Activated CD8-positive, alpha-beta memory T cell treated with anti-CD3 and anti-CD28 coated beads for 1 hour (primary cell): ENCODE data around the gene COL26A1.

Experiments used
- DNase-seq, 2 donors: peaks; one replicate each; pipeline ENCODE4 v3.0.0-alpha.2; 2020; ENCODE audit warnings: low read depth in 1 of 2; ENCODE audit errors: extremely low read depth in 1 of 2

COL26A1 gene

GRCh38 chr7:101563198-101563901 lies 200.7 kb downstream of the COL26A1 start:
- DNase-seq, result no peak

GRCh38 chr7:101563943-101564777 lies 201.5 kb downstream of the COL26A1 start:
- no peak for DNase-seq

- no peak for DNase-seq
Measured at GRCh38 chr7:101564778-101565211, 202.1 kb downstream of the COL26A1 start.

GRCh38 chr7:101565601-101566209 lies 203.0 kb downstream of the COL26A1 start:
- DNase-seq, result no peak

DNA sequence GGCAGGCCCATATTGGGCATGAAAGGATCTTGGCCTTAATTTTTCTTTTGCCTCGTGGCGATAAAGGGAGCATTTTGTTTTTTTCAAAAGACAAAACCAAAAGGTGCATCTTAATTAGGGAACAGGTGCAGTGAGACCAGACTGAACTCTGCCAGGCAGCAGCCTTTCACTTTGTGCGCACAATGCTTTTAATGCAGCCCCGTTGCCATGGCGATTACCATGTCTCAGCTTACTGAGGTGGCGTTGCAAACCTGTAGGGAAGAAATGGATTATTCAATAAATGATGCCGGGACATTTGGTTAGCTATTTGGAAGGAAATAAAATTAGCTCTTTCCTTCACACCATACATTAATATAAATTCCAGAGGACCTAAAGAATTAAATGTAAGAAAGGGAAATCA lies 204.6 kb downstream of the COL26A1 start:
- DNase-seq, result no peak

DNA sequence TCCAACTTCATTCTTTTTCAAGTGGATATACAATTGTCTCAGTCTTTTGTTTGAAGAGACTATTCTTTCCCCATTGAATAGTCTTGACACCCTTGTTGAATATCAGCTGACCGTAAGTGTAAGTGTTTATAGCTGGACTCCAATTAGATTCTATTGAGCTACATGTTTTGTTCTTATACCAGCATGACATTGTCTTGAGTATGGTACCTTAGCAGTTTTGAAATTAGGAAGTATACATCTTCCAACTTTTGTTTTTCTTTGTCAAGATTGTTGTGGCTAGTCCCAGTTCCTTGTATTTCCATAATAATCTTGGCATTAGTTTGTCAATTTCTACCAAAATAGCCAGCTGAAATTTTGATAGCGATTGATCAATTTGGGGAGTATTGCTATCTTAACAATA lies 209.5 kb downstream of the COL26A1 start:
- no peak for DNase-seq

DNA sequence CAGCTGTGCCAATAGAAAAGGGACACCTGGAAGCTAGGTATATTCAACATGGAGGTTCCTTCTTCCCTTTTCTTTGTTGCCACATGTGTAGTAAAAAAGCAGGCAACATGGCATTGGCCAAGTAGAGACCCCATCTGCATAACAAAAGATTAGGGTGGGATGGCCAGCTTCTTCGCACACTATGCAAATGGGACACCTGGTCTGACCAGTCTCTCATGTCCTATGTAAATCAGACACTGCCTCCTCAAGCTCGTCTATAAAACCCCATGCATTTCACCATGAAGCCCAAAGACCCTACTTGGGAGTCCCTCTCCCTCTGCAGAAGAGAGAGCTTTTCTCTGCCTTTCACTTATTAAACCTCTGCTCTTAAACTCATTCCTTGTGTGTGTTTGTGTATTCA lies 212.5 kb downstream of the COL26A1 start:
- no peak for DNase-seq

DNA sequence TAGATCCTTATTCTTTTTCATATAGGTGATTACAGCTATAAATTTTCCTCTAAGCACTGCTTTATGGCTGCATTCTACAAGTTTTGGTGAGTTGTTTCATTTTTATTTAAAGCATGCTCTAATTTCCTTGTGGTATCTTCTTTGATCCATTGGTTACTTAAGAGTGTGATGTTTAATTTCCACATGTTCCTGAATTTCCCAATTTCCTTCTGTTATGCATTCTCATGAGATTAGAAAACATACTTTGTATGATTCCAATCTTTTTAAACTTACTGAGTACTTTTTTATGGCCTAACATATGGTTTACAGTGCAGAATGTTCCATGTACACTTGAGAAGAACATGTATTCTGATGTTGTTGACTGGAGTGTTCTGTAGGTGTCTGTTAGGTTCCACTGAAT lies 213.0 kb downstream of the COL26A1 start:
- DNase-seq, result no peak

DNA sequence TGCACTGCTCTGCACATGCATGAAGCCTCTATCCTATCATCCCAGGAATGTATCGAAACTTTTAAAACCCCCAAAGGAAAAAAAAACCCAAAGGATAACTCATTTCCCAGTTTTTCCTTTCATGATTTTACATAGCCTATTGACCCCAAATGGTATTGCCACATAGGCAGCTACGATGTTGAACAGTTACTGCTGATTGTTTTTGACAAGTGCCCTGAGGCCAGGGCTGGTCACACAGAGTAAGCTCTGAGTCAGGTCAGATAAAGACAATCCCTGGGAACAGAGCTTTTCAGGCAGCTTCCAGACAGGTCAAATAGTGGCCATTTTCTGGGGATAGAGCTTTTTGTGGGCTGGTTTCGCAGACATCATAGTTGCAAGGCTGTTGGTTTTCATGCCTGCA lies 214.3 kb downstream of the COL26A1 start:
- no peak for DNase-seq

GRCh38 chr7:101578552-101578951 lies 215.9 kb downstream of the COL26A1 start:
- no peak for DNase-seq

DNA sequence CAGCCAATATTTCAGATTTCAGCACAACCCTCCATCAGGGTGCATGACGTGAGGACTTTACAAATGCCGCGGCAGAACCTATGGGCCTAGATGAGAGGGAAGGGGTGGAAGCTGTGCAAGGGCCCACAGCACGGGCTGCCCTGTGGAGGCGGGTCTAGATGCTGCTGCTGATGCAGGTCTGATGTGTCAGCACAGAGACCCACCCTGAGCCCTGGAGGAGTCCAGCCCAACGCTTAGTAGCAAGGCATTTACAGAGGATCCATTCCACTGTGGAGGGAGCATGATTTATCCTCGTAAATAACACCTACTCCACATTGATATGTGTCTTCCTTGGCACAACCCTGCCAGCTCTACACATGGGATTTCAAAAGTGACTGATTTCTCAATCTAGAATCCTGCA lies 217.9 kb downstream of the COL26A1 start:
- no peak for DNase-seq

GRCh38 chr7:101581891-101582290 lies 219.2 kb downstream of the COL26A1 start:
- DNase-seq, result no peak

DNA sequence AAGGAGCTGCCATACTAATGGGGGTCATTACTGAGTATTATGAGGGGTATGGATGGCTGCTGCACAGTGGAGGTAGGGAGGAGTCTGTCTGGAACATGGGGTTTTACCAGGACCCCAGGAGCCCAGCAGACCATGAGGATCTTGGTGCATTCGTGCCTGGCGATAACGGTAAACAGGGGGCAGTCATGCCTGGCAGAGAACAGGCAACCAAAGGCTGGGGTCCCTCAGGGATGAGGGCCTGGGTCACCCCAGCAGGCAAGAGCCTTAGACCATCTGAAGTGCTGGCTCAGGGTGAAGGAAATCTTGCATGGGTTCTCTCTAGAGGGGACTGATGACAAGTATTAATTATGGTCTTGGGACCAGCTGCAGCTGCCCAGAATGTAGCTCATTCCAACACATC lies 220.3 kb downstream of the COL26A1 start:
- no peak for DNase-seq

- no peak for DNase-seq
Measured at GRCh38 chr7:101586078-101586905, 223.6 kb downstream of the COL26A1 start.

DNA sequence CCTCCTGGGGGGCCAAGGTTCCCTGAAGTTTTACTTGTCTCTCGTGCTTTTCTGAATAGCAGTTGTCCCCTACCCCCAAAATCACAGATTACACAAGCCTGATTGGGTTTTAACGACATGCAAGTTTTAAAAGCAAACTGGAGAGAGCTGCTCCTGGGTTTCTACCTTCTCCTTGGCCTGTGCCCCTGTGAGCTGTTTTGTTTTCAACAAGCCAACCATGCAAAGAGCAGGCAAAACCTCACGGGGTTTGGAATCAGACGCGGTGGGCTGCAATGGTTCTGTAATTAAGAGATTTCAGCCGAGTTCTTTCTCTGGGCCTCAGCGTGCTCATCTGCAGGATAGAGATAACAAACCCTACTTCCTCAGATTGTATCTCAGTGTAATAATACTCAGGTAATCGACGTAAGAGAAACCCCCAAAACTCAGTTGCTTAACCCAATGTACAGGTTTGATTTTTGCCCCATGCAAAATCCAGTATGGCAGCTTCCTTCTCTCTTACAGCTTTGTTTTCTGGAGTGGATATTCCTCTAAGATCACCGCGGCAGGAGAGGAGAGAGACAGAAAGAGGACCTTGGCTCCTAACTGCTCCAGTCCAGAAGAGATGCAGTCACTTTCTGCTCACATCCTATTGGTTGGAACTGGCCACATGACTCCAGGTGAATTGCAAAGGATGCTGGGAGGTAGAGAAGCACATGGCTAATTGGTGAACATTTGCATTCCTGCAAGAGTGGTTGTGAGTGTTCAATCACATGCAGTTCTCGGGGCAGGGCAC lies 224.4 kb downstream of the COL26A1 start:
- DNase-seq, result no peak

GRCh38 chr7:101588131-101588935 lies 225.7 kb downstream of the COL26A1 start:
- DNase-seq, result no peak

- DNase-seq, result no peak
Measured at GRCh38 chr7:101589052-101589451, 226.4 kb downstream of the COL26A1 start.

- DNase-seq, result no peak
Measured at GRCh38 chr7:101589976-101590662, 227.4 kb downstream of the COL26A1 start.
